Memory B cell (primary cell): ENCODE measurements around the gene DIABLO.
"Not testable (repeated sequence)": the region's sequence is repeated elsewhere in the genome, so short reads cannot be mapped to it uniquely, and the experiment has no call there.

Experiments
- ATAC-seq: fragments of 150-1000 bp; cut with Tn5 transposase; 2 replicates; pipeline ENCODE4 v1.10.0; 2021; ENCODE audit warnings: low read depth, mild to moderate bottlenecking, moderate library complexity
- DNase-seq, 2 donors: peaks; one replicate each; pipeline ENCODE4 v3.0.0; 2022; ENCODE audit warnings: low spot score in 2 of 2
- H3K27ac Mint-ChIP-seq: one replicate; pipeline ENCODE4 v1.8.0; 2022; ENCODE audit warnings: mild to moderate bottlenecking, moderate library complexity, mixed read lengths
- H3K27me3 Mint-ChIP-seq: one replicate; pipeline ENCODE4 v1.8.0; 2022; ENCODE audit warnings: mixed read lengths
- H3K36me3 Mint-ChIP-seq: one replicate; pipeline ENCODE4 v1.8.0; 2022; ENCODE audit warnings: mild to moderate bottlenecking, mixed read lengths
- H3K4me1 Mint-ChIP-seq: one replicate; pipeline ENCODE4 v1.8.0; 2022; ENCODE audit warnings: mixed read lengths
- H3K4me3 Mint-ChIP-seq: one replicate; pipeline ENCODE4 v1.8.0; 2022; ENCODE audit warnings: mild to moderate bottlenecking, moderate library complexity, mixed read lengths
- H3K9me3 Mint-ChIP-seq: one replicate; pipeline ENCODE4 v1.8.0; 2022; ENCODE audit warnings: mixed read lengths

Gene DIABLO

DNA sequence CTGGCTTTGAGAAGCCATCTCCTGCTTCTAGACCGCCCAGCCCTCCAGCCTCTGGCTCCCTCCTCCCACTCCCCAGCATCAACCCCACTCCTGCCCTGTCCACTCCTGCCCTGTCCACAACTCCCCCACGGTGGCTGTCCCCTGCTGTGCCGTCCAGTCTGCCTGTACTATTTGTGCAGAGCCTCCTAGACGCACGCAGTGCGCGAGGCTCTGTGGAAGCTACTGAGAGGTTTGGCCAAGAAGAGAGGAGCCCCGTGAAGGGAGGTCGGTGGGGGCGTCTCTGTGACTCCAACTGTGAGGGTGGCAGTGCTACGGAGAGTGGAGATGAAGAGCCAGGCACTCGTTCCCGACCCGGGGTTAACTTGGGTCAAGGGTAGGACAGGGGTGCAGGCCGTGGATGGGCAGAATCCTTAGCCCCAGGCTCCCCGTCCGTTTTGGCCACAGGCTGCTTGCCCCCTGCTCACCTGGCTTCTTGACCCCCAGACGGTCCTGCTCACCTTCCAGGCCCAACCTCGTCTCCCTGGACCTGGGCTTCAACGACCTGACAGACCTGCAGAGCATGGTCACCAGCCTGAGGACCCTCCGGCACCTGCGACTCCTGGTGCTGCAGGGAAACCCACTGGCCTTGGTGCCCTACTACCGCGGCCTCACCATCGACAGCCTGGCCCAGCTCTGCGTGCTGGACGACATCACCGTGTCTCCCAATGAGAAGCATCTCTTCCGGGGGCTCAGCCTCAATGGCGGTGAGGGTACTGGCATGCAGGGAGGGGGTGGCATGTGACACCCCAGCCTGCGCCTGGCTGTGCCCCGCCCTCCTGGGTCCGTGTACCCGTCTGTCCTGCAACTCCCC lies 36.0 kb downstream of the DIABLO start:
- DNase-seq: no peak
- peaks cover under 1% of the 10 kb centered on the region for H3K9me3 Mint-ChIP-seq
- peaks cover 6% of the 10 kb centered on the region for H3K27me3 Mint-ChIP-seq
- H3K36me3 Mint-ChIP-seq: no peaks in the 10 kb centered on the region
- ATAC-seq: no peak
- H3K4me1 Mint-ChIP-seq: peaks cover under 1% of the 10 kb centered on the region
- no peak overlapping the region for H3K27ac Mint-ChIP-seq
- H3K4me3 Mint-ChIP-seq: no peak overlapping the region

DNA sequence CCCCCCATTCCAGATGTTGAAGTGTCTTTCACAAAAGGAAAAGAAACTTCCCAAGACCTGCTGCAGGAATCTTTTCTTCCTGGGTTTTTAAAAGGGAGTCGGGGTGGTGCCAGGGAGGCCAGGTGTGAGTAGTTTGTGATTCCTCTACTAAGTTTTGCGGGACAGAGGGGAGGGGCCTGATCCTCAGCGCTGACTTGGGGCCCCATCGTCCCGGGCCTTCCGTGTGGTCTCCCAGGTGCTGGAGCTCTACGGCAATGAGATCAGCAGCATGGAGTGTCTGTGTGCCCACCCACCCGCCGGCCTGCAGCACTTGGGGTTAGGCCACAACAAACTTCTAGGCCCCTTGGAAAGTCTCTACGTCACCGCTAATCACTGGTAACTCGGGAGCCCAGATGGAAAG lies 38.4 kb downstream of the DIABLO start:
- Mint-ChIP-seq H3K4me1 (peaks cover 12% of the 10 kb centered on the region), H3K27ac (no peak overlapping the region), H3K9me3 (no peaks in the 10 kb centered on the region), H3K36me3 (no peaks in the 10 kb centered on the region), H3K4me3 (no peak overlapping the region), H3K27me3 (peaks cover 6% of the 10 kb centered on the region)
- ATAC-seq (no peak), DNase-seq (no peak)

DNA sequence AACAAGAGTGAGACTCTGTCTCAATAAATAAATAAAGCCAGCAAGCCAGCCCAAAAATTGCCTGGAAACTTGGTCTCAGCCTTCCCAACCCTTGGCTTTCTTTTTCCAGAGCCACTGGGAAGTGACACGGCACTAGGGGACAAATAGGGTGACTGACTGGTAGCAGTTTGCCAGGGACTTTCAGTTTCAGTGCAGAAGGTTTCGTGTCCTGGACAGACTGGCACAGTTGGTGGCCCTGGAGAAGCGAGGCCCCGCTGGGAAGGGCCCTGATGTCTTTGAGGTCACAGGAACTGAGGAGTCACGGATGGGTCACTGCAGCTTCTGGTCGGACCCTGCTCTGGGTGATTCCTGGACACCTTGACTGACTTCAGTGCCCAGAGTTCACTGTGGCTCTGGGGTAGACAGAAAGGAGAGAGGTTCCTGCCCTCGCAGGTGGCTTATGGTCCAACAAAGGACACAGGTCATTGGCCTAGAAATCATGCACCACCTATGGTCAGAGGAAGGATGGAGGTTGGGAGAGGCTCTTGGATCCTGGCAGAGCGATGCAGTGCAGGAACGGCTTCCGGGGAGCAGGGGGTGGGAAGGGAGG lies 40.3 kb downstream of the DIABLO start:
- H3K27me3 Mint-ChIP-seq: peaks cover 7% of the 10 kb centered on the region
- H3K4me3 Mint-ChIP-seq: no peak overlapping the region
- DNase-seq (no peak), ATAC-seq (no peak)
- H3K36me3 Mint-ChIP-seq: no peaks in the 10 kb centered on the region
- H3K9me3 Mint-ChIP-seq: no peaks in the 10 kb centered on the region
- H3K27ac Mint-ChIP-seq: no peak overlapping the region
- H3K4me1 Mint-ChIP-seq: peaks cover 12% of the 10 kb centered on the region

DNA sequence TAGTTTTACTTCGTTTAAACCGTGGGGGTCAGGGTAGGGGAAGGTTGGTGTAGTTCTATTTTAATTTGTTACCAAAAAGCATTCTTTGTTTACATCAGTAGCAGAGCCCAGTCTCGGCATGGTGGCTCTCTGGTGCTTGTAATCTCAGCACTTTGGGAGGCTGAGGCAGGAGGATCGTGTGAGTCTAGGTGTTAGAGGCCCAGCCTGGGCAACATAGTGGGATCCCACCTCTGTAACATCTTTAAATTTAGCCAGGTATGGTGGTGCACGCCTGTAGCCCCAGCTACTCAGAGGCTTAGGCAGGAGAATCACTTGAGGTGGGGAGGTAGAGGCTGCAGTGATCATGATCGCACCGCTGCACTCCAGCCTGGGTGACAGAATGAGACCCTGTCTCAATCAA lies 40.8 kb downstream of the DIABLO start:
- no peaks in the 10 kb centered on the region for H3K9me3 Mint-ChIP-seq

DNA sequence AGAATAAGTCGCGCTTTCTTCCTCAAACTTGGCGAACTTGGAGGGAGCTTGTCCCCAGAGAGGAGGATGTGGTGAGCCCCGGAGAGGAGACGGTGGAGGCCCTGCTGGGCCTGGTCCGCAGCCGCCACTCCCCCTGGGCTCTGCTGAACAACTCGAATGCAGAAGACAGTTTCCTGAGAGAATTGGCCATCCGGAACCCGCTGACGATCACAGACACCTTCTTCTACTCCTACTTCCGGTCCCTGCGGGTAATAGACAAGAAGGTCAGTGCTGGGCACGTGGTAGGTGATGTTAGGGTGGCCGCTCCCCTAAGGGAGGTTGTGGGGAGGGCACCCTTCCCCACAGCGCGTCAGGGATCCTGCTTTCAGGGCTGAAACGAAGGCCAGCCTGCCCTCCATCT lies 41.3 kb downstream of the DIABLO start:
- H3K9me3 Mint-ChIP-seq: no peaks in the 10 kb centered on the region
- peak overlapping the region; percentile 6 for H3K27ac Mint-ChIP-seq
- peaks cover 12% of the 10 kb centered on the region for H3K4me1 Mint-ChIP-seq
- H3K36me3 Mint-ChIP-seq: no peaks in the 10 kb centered on the region
- peak; percentile 55 for ATAC-seq
- peak overlapping the region; percentile 63 for H3K4me3 Mint-ChIP-seq
- DNase-seq: no peak
- peaks cover 8% of the 10 kb centered on the region for H3K27me3 Mint-ChIP-seq

More for the DNA sequence above, 40.8 kb downstream of the DIABLO start:
- H3K27me3 Mint-ChIP-seq: peaks cover 6% of the 10 kb centered on the region
- H3K36me3 Mint-ChIP-seq: no peaks in the 10 kb centered on the region
- DNase-seq (no peak), ATAC-seq (no peak)
- H3K4me1 Mint-ChIP-seq: peaks cover 12% of the 10 kb centered on the region
- peak overlapping the region; percentile 6 for H3K27ac Mint-ChIP-seq
- peak overlapping the region; percentile 58 for H3K4me3 Mint-ChIP-seq

DNA sequence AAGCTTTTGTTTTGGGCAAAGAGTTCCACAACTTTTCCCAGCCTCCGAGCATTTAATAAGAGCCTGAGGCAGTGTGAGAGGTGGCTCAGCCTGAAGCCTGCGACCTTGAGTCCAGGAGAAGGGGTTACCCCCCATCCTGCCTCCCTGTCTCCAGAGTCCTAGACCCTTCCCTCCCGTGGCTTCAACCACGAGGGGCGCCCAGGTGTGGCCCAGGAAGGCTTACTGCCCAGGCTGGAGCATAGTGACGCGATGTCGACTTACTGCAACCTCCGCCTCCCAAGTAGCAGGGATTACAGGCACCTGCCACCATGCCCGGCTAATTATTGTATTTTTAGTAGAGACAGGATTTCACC lies 42.3 kb downstream of the DIABLO start:
- no peak for DNase-seq
- H3K27me3 Mint-ChIP-seq: peaks cover 13% of the 10 kb centered on the region
- no peak for ATAC-seq
- peaks cover 12% of the 10 kb centered on the region for H3K4me1 Mint-ChIP-seq
- H3K27ac Mint-ChIP-seq: no peak overlapping the region
- no peaks in the 10 kb centered on the region for H3K9me3 Mint-ChIP-seq
- H3K4me3 Mint-ChIP-seq: peak overlapping the region; percentile 78
- no peaks in the 10 kb centered on the region for H3K36me3 Mint-ChIP-seq

DNA sequence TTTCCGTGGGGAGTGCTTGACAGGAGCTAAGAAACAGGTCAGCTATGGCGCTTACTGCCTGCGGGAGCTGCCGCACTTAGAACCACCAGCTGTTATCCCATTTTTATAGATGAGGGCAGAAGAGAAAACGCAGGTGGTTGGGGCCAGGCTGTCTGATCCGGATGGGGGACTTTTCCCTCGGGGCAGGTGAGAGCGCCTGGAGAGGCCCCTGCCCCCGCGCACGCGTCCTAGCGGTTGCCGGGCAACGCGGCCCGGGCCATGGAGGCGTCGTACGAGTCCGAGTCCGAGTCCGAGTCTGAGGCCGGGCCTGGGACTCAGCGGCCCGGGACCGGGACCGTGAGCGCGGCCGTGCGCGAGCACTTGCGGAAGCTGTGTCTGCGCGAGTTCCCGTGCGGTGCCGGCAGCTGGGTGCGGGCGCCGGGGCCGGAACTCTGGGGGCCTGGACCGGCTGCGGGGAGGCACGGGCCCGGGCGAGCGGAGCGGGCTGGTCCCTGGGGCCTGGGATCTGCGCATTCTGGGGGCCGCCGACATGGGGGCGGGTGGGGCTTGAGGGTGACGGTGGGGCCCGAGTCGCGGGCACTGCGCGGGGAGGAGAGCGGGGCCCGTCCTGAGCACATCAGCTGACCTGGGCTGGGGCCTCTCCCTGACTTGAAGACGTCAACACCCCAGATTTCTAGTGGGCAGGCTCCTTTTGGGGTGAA lies 42.8 kb downstream of the DIABLO start, which contains the start of gene LRRC43:
Gene LRRC43, plus strand, starts transcription at position 237 of the 701 bp plus-strand sequence. Its CDS starts 22 bp downstream, at position 259.
- Mint-ChIP-seq H3K27me3 (peaks cover 16% of the 10 kb centered on the region), H3K9me3 (no peaks in the 10 kb centered on the region), H3K27ac (no peak within 1 kb of the TSS), H3K36me3 (peaks cover 2% of the 10 kb centered on the region), H3K4me1 (peaks cover 12% of the 10 kb centered on the region), H3K4me3 (peak within 1 kb of the TSS; percentile 78)
- DNase-seq: peak in 1 of 2 donors; percentile 49
- peak; percentile 72 for ATAC-seq

DNA sequence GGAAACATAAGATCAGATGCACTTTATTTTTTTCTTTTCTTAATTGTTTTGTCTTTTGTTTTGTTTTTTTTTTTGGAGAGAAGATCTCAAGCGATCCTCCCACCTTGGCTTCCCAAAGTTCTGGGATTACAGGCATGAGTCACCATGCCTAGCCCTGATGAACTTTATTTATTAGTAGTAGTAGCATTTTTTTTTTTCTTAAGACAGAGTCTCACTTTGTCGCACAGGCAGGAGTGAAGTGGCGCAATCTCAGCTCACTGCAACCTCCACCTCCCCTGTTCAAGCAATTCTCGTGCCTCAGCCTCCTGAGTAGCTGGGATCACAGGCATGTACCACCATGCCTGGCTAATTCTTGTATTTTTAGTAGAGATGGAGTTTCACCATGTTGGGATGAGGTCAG lies 49.4 kb downstream of the DIABLO start:
- DNase-seq, ATAC-seq: not testable (repeated sequence)

DNA sequence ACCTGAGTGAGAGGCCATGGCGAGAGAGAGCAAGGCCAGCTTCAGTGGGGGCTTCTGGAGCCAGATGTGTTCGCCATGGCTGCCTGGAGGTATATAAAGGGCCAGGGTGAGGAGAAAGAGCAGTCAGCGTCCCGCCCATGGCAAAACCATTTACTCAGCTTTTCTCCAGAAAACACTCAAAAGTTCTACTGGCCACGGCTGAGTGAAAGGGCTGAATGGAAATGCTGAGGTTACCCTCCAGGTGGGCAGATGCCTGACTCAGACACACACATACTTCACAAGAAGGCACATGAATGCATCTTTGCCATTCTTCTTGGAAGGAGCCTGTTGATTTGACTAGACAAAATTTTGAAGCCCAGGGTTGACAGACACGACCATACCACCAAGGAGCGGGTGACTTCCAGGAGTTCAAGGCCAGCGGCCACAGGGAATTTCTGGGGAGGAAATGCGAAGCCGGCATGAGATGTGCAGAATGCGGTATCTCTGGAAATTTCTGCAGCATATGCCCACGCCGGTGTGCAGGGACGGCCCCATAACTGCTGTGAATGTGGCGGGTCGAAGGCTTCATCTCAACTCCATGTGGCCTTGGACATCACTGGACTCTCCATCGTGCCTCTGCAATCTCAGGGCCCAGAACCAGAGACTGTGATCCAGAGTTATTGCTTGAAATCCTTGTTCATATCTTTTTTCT lies 51.6 kb downstream of the DIABLO start, which contains the start of gene IL31:
Gene IL31, minus strand, starts transcription at position 67 of the 691 bp plus-strand sequence. Its CDS starts 49 bp downstream, at position 18.
- Mint-ChIP-seq H3K36me3 (peaks cover 2% of the 10 kb centered on the region), H3K4me1 (no peaks in the 10 kb centered on the region), H3K9me3 (no peaks in the 10 kb centered on the region), H3K27ac (no peak within 1 kb of the TSS), H3K27me3 (peaks cover 19% of the 10 kb centered on the region), H3K4me3 (no peak within 1 kb of the TSS)
- DNase-seq: no peak
- no peak for ATAC-seq

More for the DNA sequence above, 49.4 kb downstream of the DIABLO start:
- not testable (repeated sequence) for H3K4me1 Mint-ChIP-seq, H3K36me3 Mint-ChIP-seq, H3K27ac Mint-ChIP-seq, H3K9me3 Mint-ChIP-seq, H3K4me3 Mint-ChIP-seq
- peaks cover 22% of the 10 kb centered on the region for H3K27me3 Mint-ChIP-seq

DNA sequence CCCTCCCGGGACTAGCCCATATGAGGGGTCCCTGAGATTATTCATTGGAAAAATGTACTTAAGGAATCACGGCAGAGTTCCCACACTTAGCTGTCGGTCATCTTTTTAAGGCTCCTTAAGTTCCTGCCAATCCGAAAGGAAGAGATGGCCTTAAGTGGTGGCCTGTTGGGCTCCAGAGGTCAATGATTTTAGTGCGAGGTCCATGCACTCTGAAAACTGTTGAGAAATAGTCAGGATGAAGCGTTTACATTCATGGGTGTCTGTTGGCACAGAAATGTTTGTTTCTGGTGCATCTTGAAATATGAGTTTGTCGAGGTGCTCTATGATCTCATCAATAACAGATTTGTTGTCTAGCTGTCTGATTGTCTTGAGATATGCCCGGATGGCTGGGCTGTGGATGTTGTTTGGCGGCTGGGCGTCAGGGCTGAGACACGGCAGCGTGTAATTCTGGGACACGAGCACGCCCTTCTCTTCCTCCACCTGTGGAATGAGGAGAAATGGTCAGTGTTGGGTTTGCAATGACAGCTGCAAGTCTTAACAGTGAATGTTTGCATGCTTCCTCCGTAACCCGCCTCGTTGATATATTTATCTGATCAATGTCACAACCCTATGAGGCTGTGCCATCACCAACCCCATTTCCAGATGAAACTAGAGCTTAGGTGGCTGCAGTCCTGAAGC lies 53.5 kb downstream of the DIABLO start:
- no peak for DNase-seq
- no peak overlapping the region for H3K4me3 Mint-ChIP-seq
- no peaks in the 10 kb centered on the region for H3K36me3 Mint-ChIP-seq
- H3K27ac Mint-ChIP-seq: no peak overlapping the region
- H3K4me1 Mint-ChIP-seq: no peaks in the 10 kb centered on the region
- H3K9me3 Mint-ChIP-seq: no peaks in the 10 kb centered on the region
- H3K27me3 Mint-ChIP-seq: peaks cover 12% of the 10 kb centered on the region
- no peak for ATAC-seq

DNA sequence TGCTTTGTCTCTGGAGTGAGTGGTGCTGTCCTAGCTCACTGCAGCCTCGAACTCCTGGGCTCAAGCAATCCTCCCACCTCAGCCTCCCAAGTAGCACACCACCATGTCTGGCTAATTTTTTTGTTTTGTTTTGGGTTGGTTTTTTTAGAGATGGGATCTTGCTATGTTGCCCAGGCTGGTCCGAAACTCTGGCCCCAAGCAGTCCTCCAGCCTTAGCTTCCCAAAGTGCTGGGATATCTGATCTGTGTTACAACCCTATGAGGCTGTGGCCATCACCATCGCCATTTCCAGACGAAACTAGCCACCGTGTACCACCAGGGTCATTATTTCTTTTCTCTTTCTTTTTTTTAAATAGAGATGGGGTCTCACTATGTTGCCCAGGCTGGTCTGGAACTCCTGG lies 54.5 kb downstream of the DIABLO start:
- H3K9me3 Mint-ChIP-seq: no peaks in the 10 kb centered on the region
- no peaks in the 10 kb centered on the region for H3K36me3 Mint-ChIP-seq
- peaks cover 2% of the 10 kb centered on the region for H3K4me1 Mint-ChIP-seq
- ATAC-seq: no peak
- peaks cover 11% of the 10 kb centered on the region for H3K27me3 Mint-ChIP-seq
- no peak for DNase-seq
- H3K4me3 Mint-ChIP-seq: no peak overlapping the region
- H3K27ac Mint-ChIP-seq: no peak overlapping the region

DNA sequence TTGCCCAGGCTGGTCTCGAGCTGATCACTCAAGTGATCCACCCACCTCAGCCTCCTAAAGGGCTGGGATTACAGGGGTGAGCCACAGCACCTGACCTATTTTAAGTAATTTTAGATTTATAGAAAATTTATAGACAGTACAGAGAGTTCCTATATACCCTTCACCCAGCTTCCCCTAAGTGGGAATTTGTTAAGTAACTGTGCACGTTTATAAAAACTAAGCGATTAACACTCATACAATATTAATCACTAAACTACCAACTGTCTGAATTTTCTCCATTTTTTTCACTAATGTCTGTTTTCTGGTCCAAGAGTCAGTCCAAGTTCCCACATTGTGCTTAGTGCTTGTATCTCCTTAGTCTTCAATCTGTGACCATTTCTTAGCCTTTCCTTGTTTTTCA lies 57.4 kb downstream of the DIABLO start:
- DNase-seq (no peak), ATAC-seq (no peak)
- no peak overlapping the region for H3K27ac Mint-ChIP-seq

DNA sequence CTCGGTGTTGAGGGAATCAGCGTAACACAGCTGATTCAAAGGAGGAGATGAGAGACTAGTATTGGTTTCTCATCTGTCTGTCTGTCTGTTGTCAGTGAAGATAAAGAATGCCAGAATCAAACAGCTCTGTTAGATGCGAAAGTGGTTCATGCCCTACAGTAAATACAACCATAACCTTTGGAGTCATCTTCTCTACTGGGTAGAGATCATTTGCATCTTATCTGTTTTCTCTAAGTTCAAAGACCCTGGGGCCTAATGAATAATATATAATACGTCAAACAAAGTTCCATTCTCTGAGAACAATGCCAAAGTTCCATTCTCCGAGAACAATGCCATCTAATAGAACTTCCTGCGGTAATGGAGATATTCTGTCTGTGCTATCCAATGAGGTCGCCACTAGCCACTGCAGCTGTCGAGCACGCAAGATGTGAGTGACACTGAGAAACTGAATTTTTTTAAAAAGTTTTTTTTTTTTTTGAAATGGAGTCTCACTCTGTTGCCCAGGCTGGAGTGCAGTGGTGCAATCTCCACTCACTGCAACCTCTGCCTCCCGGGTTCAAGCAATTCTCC lies 58.4 kb downstream of the DIABLO start:
- Mint-ChIP-seq H3K4me1 (peaks cover 2% of the 10 kb centered on the region), H3K9me3 (no peaks in the 10 kb centered on the region), H3K4me3 (no peak overlapping the region), H3K36me3 (no peaks in the 10 kb centered on the region), H3K27me3 (peaks cover 10% of the 10 kb centered on the region), H3K27ac (no peak overlapping the region)
- ATAC-seq (no peak), DNase-seq (no peak)

More for the DNA sequence above, 57.4 kb downstream of the DIABLO start:
- H3K9me3 Mint-ChIP-seq: no peaks in the 10 kb centered on the region
- no peak overlapping the region for H3K4me3 Mint-ChIP-seq
- H3K4me1 Mint-ChIP-seq: peaks cover 2% of the 10 kb centered on the region
- H3K36me3 Mint-ChIP-seq: no peaks in the 10 kb centered on the region
- peaks cover 13% of the 10 kb centered on the region for H3K27me3 Mint-ChIP-seq
